Neural progenitor cell (in vitro differentiated cells): ENCODE results near the gene TLK1. TPM values are rescaled to one million over a fixed set of nuclear protein-coding genes. Genes with fewer than 3 reads are reported as not detected.

Experiments used
- DNase-seq: peaks from one replicate; pipeline ENCODE4 v3.0.0-alpha.2; 2016; ENCODE audit warnings: low spot score
- H2AFZ ChIP-seq: fragments of 200-600 bp; sonication (generic); replicated peaks from 2 replicates; pipeline ENCODE4 v1.6.1; 2016; ENCODE audit warnings: antibody characterized with exemption
- H3F3A ChIP-seq: fragments of 200-600 bp; sonication (generic); 2 replicates; pipeline ENCODE4 v1.6.1; 2016; ENCODE audit warnings: antibody characterized with exemption, low read depth
- H3K27ac ChIP-seq: fragments of 200-600 bp; sonication (generic); 2 replicates; pipeline ENCODE4 v1.5.1; 2016; ENCODE audit warnings: mild to moderate bottlenecking
- H3K27me3 ChIP-seq: fragments of 200-600 bp; sonication (generic); 2 replicates; pipeline ENCODE4 v1.6.1; 2016; ENCODE audit warnings: mild to moderate bottlenecking, moderate library complexity
- H3K36me3 ChIP-seq: fragments of 200-600 bp; sonication (generic); 2 replicates; pipeline ENCODE4 v1.5.1; 2016
- H3K4me1 ChIP-seq: fragments of 200-600 bp; sonication (generic); 2 replicates; pipeline ENCODE4 v1.6.1; 2016; ENCODE audit warnings: mixed run types
- H3K4me2 ChIP-seq: fragments of 200-600 bp; sonication (generic); 2 replicates; pipeline ENCODE4 v1.6.1; 2016
- H3K4me3 ChIP-seq: fragments of 200-600 bp; sonication (generic); 2 replicates; pipeline ENCODE4 v1.5.1; 2016
- H3K79me2 ChIP-seq: fragments of 200-600 bp; sonication (generic); 2 replicates; pipeline ENCODE4 v1.6.1; 2016; ENCODE audit warnings: low read depth
- H3K9ac ChIP-seq: fragments of 200-600 bp; sonication (generic); 2 replicates; pipeline ENCODE4 v1.6.1; 2016
- H3K9me3 ChIP-seq: fragments of 200-600 bp; sonication (generic); 2 replicates; pipeline ENCODE4 v1.5.1; 2016; ENCODE audit warnings: low read depth
- H4K20me1 ChIP-seq: fragments of 200-600 bp; sonication (generic); 2 replicates; pipeline ENCODE4 v1.6.1; 2016; ENCODE audit warnings: low read depth
- H3K27ac Mint-ChIP-seq: 3 replicates; pipeline ENCODE4 v1.8.0; 2021; ENCODE audit warnings: mixed read lengths
- H3K27me3 Mint-ChIP-seq: 2 replicates; pipeline ENCODE4 v1.8.0; 2022; ENCODE audit warnings: low read depth, mild to moderate bottlenecking, inconsistent platforms, moderate library complexity, mixed read lengths; ENCODE audit not compliant: insufficient read depth
- H3K36me3 Mint-ChIP-seq: 3 replicates; pipeline ENCODE4 v1.8.0; 2021; ENCODE audit warnings: mixed read lengths
- H3K4me1 Mint-ChIP-seq: 3 replicates; pipeline ENCODE4 v1.8.0; 2021; ENCODE audit warnings: mixed read lengths
- H3K4me3 Mint-ChIP-seq: 3 replicates; pipeline ENCODE4 v1.8.0; 2021; ENCODE audit warnings: mild to moderate bottlenecking, moderate library complexity, mixed read lengths
- H3K9me3 Mint-ChIP-seq: 3 replicates; pipeline ENCODE4 v1.8.0; 2020; ENCODE audit warnings: mixed read lengths
- EZH2 ChIP-seq: fragments of 200-600 bp; sonication (generic); IDR thresholded peaks from 2 replicates; pipeline ENCODE4 v1.6.1; 2017; ENCODE audit warnings: antibody characterized with exemption, mild to moderate bottlenecking, moderate library complexity
- EZH2phosphoT487 ChIP-seq: fragments of 200-600 bp; sonication (generic); IDR thresholded peaks from 2 replicates; pipeline ENCODE4 v1.6.1; 2017; ENCODE audit warnings: antibody characterized with exemption
- total RNA-seq: library from RNA; depleted of rRNA; stranded (reverse); fragments of >200 nt; gene quantifications from 2 replicates; pipeline ENCODE4 v1.2.3, GENCODE V29; 2015; ENCODE audit warnings: low replicate concordance
- TF ChIP-seq, protein P1 (sequence below): fragments of 200-600 bp; sonication (generic); IDR thresholded peaks from 2 replicates; pipeline ENCODE4 v1.5.1; 2017; ENCODE audit warnings: antibody characterized with exemption, mild to moderate bottlenecking

TLK1 gene
- total RNA-seq, 1 donor from 2014 or later, result 31.1 TPM

DNA sequence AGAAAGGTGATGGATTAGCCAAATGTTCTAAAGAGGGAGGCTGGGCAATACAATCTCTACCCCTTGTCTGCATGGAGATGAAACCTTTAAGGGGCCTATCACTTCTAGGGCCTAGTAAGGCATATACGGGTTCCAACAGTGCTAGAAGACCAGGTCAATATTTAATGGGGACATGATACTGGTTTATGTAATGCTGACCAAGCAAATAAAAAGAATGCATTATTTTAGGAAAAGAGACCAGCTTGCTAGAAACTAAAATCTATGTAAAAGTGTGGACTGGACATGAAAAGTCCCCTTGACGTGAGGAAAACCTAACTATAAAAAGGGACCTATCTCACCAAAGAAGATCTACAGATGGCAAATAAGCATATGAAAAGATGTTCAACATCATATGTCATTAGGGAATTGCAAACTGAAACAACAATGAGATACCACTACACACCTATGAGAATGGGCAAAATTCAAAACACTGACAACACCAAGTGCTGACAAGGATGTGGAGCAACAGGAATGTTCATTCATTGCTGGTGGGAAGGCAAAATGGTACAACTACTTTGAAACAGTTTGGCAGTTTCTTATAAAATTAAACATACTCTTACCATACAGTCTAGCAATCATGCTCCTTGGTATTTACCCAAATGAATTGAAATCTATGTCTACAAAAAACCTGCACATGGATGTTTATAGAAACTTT lies 45.9 kb upstream of the TLK1 start:
- DNase-seq, result no peak
- Mint-ChIP-seq H3K9me3 (no peaks in the 10 kb centered on the region), H3K4me3 (no peak overlapping the region), H3K27ac (no peak overlapping the region), H3K27me3 (peaks cover 2% of the 10 kb centered on the region), H3K36me3 (no peaks in the 10 kb centered on the region), H3K4me1 (no peaks in the 10 kb centered on the region)
- H3K4me3 ChIP-seq, result no peak overlapping the region
- H3K79me2 ChIP-seq, result no peaks in the 10 kb centered on the region
- no peak overlapping the region for H3K27ac ChIP-seq
- no peaks in the 10 kb centered on the region for H3K27me3 ChIP-seq
- no peaks in the 10 kb centered on the region for H4K20me1 ChIP-seq
- H3K4me1 ChIP-seq, result no peaks in the 10 kb centered on the region
- H3K4me2 ChIP-seq, result no peak overlapping the region
- no peaks in the 10 kb centered on the region for H3K9me3 ChIP-seq
- no peak overlapping the region for H3K9ac ChIP-seq
- H2AFZ ChIP-seq, result no peak overlapping the region
- TF ChIP-seq, protein P1, sequence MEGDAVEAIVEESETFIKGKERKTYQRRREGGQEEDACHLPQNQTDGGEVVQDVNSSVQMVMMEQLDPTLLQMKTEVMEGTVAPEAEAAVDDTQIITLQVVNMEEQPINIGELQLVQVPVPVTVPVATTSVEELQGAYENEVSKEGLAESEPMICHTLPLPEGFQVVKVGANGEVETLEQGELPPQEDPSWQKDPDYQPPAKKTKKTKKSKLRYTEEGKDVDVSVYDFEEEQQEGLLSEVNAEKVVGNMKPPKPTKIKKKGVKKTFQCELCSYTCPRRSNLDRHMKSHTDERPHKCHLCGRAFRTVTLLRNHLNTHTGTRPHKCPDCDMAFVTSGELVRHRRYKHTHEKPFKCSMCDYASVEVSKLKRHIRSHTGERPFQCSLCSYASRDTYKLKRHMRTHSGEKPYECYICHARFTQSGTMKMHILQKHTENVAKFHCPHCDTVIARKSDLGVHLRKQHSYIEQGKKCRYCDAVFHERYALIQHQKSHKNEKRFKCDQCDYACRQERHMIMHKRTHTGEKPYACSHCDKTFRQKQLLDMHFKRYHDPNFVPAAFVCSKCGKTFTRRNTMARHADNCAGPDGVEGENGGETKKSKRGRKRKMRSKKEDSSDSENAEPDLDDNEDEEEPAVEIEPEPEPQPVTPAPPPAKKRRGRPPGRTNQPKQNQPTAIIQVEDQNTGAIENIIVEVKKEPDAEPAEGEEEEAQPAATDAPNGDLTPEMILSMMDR, result no peak
- TF ChIP-seq EZH2, result no peak
- H3K36me3 ChIP-seq, result no peaks in the 10 kb centered on the region
- no peaks in the 10 kb centered on the region for H3F3A ChIP-seq

DNA sequence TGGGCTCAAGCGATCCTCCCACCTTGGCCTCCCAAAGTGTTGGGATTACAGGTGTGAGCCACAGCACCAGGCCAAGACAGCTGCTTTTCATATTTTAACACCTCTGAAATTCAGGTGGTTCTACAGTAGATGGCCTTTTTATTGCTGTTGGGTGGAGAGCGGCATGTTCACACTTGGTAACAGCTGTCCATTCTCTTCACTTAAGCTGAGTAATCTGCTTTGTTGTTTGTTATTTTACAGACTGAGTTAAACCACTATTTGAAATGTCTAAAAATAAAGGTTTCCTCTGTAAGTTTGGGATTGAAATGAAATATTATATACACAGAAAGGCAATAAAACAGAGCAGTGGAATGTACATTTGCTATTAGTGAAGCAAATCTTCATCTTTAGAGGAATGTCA lies 44.9 kb upstream of the TLK1 start:
- H3K27ac Mint-ChIP-seq, result no peak overlapping the region

DNA sequence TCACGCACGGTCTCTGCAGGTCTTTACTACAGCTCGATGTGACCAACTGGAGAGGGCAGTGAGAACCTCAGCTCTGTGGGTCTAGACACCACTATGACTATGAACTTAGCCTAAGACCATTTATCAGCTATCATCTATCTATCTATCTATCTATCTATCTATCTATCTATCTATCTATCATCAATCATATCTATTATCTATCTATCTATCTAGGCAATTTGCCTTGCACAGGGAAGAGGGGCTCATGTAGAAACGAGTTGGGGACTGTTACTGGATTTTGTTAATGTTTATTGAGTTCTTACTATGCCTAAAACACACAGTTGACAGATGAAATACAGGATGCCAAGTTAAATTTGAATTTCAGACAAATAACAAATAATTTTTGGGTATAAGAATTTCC lies 41.1 kb upstream of the TLK1 start:
- Mint-ChIP-seq H3K27me3 (peaks cover 2% of the 10 kb centered on the region), H3K4me3 (no peak overlapping the region), H3K9me3 (no peaks in the 10 kb centered on the region), H3K4me1 (no peaks in the 10 kb centered on the region), H3K36me3 (no peaks in the 10 kb centered on the region), H3K27ac (no peak overlapping the region)
- Histone ChIP-seq H3K9me3 (no peaks in the 10 kb centered on the region), H3K27ac (no peak overlapping the region), H3F3A (no peaks in the 10 kb centered on the region), H3K36me3 (no peaks in the 10 kb centered on the region), H3K9ac (no peak overlapping the region), H4K20me1 (no peaks in the 10 kb centered on the region), H3K79me2 (no peaks in the 10 kb centered on the region), H3K27me3 (no peaks in the 10 kb centered on the region), H3K4me3 (no peak overlapping the region), H3K4me2 (no peak overlapping the region), H2AFZ (no peak overlapping the region), H3K4me1 (no peaks in the 10 kb centered on the region)
- no peak for DNase-seq
- TF ChIP-seq, protein P1, result no peak
- no peak for TF ChIP-seq EZH2phosphoT487
- no peak for TF ChIP-seq EZH2

More for the DNA sequence above, 44.9 kb upstream of the TLK1 start:
- H3K79me2 ChIP-seq, result no peaks in the 10 kb centered on the region
- no peaks in the 10 kb centered on the region for H3K9me3 Mint-ChIP-seq
- H3K9me3 ChIP-seq, result no peaks in the 10 kb centered on the region
- H3K4me1 Mint-ChIP-seq, result no peaks in the 10 kb centered on the region
- H3K9ac ChIP-seq, result no peak overlapping the region
- H3K27me3 ChIP-seq, result no peaks in the 10 kb centered on the region
- H3K27ac ChIP-seq, result no peak overlapping the region
- no peaks in the 10 kb centered on the region for H4K20me1 ChIP-seq
- H3K36me3 ChIP-seq, result no peaks in the 10 kb centered on the region
- no peak for TF ChIP-seq EZH2
- TF ChIP-seq, protein P1, result no peak
- no peak for TF ChIP-seq EZH2phosphoT487
- no peak overlapping the region for H3K4me2 ChIP-seq
- H3K4me1 ChIP-seq, result no peaks in the 10 kb centered on the region
- H3K36me3 Mint-ChIP-seq, result no peaks in the 10 kb centered on the region
- no peak overlapping the region for H3K4me3 ChIP-seq
- no peaks in the 10 kb centered on the region for H3F3A ChIP-seq
- no peak overlapping the region for H2AFZ ChIP-seq
- DNase-seq, result no peak
- H3K4me3 Mint-ChIP-seq, result no peak overlapping the region
- H3K27me3 Mint-ChIP-seq, result peaks cover 2% of the 10 kb centered on the region
